HUES64 (cell line): ENCODE measurements around the gene PISD.
"Not testable (repeated sequence)": the region's sequence is repeated elsewhere in the genome, so short reads cannot be mapped to it uniquely, and the experiment has no call there.

Source experiments
- H3K27ac ChIP-seq: 2 replicates; pipeline ENCODE4 v1.7.0; 2013; ENCODE audit warnings: low read depth, low read length, inconsistent platforms
- H3K27me3 ChIP-seq: 2 replicates; pipeline ENCODE4 v1.6.1; 2013; ENCODE audit warnings: mild to moderate bottlenecking, low read length; ENCODE audit not compliant: insufficient read depth
- H3K36me3 ChIP-seq: 2 replicates; pipeline ENCODE4 v1.6.1; 2013; ENCODE audit warnings: mild to moderate bottlenecking, low read length; ENCODE audit not compliant: insufficient read depth
- H3K4me1 ChIP-seq: 2 replicates; pipeline ENCODE4 v1.6.1; 2013; ENCODE audit warnings: mild to moderate bottlenecking, low read length, moderate library complexity; ENCODE audit not compliant: insufficient read depth
- H3K4me3 ChIP-seq: 2 replicates; pipeline ENCODE4 v1.5.1; 2013; ENCODE audit warnings: mild to moderate bottlenecking, low read length, moderate library complexity
- H3K9ac ChIP-seq: 2 replicates; pipeline ENCODE4 v1.6.1; 2013; ENCODE audit warnings: mild to moderate bottlenecking, low read depth, low read length
- H3K9me3 ChIP-seq: 2 replicates; pipeline ENCODE4 v1.6.1; 2013; ENCODE audit warnings: low read depth, low read length; ENCODE audit not compliant: insufficient read depth
- WGBS: fragments of 150-250, 120-280 bp; methylation state at CpG from one replicate; pipeline ENCODE4 v1.1.7; 2013; ENCODE audit warnings: missing lambda C conversion rate; 5-methylcytosine and 5-hydroxymethylcytosine counted together

The PISD gene

DNA sequence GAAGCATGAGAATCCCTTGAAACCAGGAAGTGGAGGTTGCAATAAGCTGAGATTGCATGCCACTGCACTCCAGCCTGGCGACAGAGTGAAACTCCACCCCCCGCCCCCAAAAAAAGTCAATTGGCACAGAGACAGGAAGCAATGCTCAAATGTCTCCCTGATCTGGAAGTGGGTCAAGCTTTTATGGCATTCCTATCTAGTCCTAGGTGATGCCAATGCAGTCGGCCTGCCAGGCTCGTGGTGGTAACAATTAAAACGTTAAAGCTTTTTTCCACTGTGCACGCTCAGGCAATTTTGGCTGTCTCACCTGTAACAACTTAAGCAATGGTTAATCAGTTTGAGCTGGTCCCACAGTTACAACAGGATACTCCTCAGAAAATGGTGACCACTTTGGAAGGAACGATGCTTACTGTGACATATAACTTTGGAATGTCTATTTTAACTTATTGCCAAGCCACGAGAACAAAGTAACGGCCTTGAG is 18.9 kb upstream of the PISD start:
- peaks cover 28% of the 10 kb centered on the region for H3K36me3 ChIP-seq
- 93% methylated on average over 8 of the region's 9 CpGs for WGBS
- no peaks in the 10 kb centered on the region for H3K9me3 ChIP-seq
- no peak overlapping the region for H3K27ac ChIP-seq
- no peaks in the 10 kb centered on the region for H3K27me3 ChIP-seq
- no peak overlapping the region for H3K9ac ChIP-seq
- no peak overlapping the region for H3K4me3 ChIP-seq
- H3K4me1 ChIP-seq, result no peaks in the 10 kb centered on the region

DNA sequence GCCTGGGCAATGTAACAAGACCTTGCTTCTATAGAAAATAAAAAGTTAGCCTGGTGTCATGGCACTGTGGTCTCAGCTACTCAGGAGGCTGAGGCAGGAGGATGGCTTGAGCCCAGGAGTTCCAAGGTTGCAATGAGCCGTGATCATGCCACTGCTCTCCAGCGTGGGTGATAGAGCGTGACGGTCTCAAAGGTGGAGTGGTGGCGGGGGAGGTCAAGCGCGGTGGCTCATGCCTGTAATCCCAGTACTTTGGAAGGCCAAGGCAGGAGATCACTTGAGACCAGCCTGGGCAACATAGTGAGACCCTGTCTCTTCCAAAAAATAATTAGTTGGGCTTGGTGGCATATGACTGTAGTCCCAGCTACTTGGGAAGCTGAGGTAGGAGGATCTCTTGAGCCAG is 16.7 kb upstream of the PISD start:
- H3K4me3 ChIP-seq, result no peak overlapping the region
- H3K27me3 ChIP-seq, result no peaks in the 10 kb centered on the region
- H3K27ac ChIP-seq, result no peak overlapping the region
- H3K4me1 ChIP-seq, result no peaks in the 10 kb centered on the region
- H3K9me3 ChIP-seq, result no peaks in the 10 kb centered on the region
- no peak overlapping the region for H3K9ac ChIP-seq
- peaks cover 7% of the 10 kb centered on the region for H3K36me3 ChIP-seq
- WGBS, result 87% methylated on average over 7 of the region's 7 CpGs

DNA sequence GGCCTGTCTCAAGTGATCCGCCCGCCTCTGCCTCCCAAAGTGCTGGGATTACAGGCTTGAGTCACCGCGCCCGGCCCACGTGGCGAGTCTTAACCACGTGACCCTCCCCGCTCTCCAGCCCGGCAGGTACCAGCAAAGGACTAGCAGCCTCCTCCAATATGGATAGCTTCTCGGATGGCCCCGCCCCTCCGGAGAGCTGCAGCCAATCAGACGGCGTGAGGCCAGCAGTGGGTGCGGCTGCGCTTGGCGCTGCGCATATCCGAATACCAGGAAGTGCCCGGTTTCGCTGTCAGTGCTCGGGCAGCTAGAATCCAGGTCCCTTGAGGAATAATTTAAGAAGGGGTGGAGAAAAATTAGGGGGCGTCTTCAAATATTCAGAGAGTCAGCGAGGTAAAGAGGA is 14.7 kb upstream of the PISD start:
- H3K27ac ChIP-seq, result no peak overlapping the region
- H3K36me3 ChIP-seq, result no peaks in the 10 kb centered on the region
- H3K9ac ChIP-seq, result no peak overlapping the region
- WGBS, result 91% methylated on average over 25 of the region's 25 CpGs
- no peaks in the 10 kb centered on the region for H3K27me3 ChIP-seq
- peak overlapping the region; percentile 39 for H3K4me3 ChIP-seq
- H3K9me3 ChIP-seq, result no peaks in the 10 kb centered on the region
- H3K4me1 ChIP-seq, result no peaks in the 10 kb centered on the region

DNA sequence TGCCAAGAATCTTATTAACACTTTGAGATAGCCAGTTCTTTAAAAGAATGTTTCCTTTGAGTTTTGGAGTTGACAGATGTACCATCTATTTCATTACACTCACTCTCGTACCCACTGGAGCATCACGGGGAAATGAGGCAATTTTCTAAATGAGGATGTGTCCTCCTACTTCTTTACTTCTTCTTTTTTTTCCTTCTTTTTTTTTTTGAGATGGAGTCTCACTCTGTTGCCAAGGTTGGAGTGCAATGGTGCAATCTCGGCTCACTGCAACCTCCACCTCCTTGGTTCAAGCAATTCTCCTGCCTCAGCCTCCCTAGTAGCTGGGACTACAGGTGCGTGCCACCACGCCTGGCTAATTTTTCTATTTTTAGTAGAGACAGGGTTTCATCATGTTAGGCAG is 12.2 kb upstream of the PISD start:
- not testable (repeated sequence) for H3K27ac ChIP-seq, H3K4me1 ChIP-seq, H3K27me3 ChIP-seq, H3K4me3 ChIP-seq, H3K9ac ChIP-seq, H3K36me3 ChIP-seq, H3K9me3 ChIP-seq
- 89% methylated on average over 5 of the region's 5 CpGs for WGBS

DNA sequence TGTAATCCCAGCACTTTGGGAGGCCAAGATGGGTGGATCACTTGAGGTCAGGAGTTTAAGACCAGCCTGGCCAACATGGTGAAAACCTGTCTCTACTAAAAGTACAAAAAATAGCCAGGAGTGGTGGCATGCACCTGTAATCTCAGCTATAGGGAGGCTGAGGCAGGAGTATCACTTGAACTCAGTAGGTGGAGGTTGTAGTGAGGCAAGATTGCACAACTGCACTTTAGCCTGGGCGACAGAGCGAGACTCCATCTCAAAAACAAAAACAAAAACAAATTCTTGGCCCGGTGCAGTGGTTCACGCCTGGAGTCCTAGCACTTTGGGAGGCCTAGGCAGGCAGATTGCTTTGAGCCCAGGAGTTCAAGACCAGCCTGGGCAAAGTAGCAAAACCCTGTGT is 6.8 kb upstream of the PISD start:
- H3K4me1 ChIP-seq, H3K9ac ChIP-seq, H3K9me3 ChIP-seq, H3K36me3 ChIP-seq, H3K27me3 ChIP-seq, H3K27ac ChIP-seq, H3K4me3 ChIP-seq: not testable (repeated sequence)
- WGBS, result 82% methylated on average over 4 of the region's 4 CpGs

DNA sequence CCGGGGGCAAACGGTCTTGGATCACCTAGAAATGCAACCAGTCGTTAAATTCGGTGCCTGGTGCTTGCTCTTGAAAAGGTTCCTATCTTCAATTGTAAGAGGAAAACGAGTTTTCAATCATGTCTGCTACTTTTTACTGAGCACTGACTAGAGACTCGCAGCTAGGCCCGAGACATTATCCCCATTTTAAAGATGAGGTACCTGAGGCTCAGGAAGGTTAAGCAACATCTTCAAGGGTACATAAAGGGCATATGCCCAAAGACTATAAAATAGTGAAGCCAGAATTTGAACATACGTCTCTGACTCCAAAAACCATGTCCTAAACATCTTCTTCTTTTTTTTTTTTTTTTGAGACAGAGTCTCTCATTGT is 638 bp upstream of the PISD start:
- Histone ChIP-seq H3K9me3 (no peaks in the 10 kb centered on the region), H3K27ac (peak overlapping the region; percentile 40; the same call in 1 of the 2 replicates), H3K36me3 (no peaks in the 10 kb centered on the region), H3K27me3 (no peaks in the 10 kb centered on the region), H3K4me1 (0 out of 2 replicates have a peak, but pooled peaks cover 4% of the 10 kb centered on the region), H3K4me3 (peak overlapping the region; percentile 87), H3K9ac (peak overlapping the region; percentile 48)
- 58% methylated on average over 8 of the region's 8 CpGs for WGBS

DNA sequence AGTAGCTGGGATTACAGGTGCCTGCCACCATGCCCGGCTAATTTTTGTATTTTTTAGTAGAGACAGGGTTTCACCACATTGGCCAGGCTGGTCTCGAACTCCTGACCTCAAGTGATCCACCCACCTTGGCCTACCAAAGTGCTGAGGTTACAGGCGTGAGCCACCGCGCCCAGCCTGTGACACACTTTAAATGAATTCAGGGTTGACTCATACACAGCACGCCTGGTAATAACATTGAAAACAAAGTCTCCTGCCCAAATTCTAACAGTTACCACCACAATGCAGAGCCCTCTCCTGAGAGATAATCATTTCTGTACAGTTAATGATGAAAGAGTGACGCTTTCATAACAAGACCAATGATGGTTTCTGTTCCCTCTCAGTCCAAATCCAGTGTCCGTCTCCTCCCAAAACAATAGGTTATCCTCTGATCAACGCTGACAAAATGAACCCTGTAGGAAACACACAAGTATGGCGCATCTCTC is 1.1 kb downstream of the PISD start:
- WGBS, result 62% methylated on average over 10 of the region's 10 CpGs
- Histone ChIP-seq H3K4me3 (peak overlapping the region; percentile 87), H3K9ac (peak overlapping the region; percentile 80)
- H3K9me3 ChIP-seq, H3K4me1 ChIP-seq, H3K36me3 ChIP-seq, H3K27ac ChIP-seq, H3K27me3 ChIP-seq: not testable (repeated sequence)

DNA sequence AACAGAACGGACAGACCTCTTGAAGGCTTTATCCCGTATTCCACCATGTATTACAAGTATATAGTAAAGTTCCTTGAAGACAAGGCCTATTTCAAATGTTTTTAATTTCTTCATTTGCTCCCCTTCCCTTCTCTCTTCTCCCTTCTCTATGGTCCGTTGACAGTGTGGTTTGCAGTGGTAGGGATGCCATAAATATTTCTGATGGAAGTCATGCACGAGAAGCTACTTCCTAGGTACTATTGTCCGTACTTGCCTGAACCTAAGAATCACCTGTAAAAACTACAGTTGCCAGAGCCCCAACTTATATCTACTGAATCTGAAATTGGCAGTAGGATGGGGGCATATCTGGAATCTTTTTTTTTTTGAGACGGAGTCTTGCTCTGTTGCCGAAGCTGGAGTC is 2.8 kb downstream of the PISD start:
- WGBS, result 90% methylated on average over 5 of the region's 7 CpGs
- Histone ChIP-seq H3K9ac (no peak overlapping the region), H3K36me3 (no peaks in the 10 kb centered on the region), H3K4me1 (0 out of 2 replicates have a peak, but pooled peaks cover 4% of the 10 kb centered on the region), H3K9me3 (no peaks in the 10 kb centered on the region), H3K27ac (no peak overlapping the region), H3K27me3 (no peaks in the 10 kb centered on the region), H3K4me3 (no peak overlapping the region)

DNA sequence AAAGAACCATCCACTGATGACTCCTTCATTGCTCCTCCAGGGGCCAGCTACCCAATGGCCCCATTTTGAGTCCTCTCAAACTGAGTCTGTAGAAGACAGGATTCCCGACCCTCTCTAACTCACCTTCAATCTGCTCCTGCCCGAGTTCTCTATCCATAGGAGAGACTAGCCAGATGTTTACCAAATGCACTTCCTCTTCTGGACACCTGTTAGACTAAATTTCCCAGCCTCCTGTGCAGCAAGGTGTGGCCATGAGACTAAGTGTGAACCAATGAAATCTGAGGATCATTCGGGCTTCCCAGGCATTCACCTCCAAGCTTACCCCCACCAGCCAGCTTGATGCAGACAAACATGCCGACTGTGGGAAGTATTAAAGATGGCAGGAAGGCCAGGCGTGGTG is 7.6 kb downstream of the PISD start:
- peaks cover 9% of the 10 kb centered on the region for H3K36me3 ChIP-seq
- no peak overlapping the region for H3K27ac ChIP-seq
- no peaks in the 10 kb centered on the region for H3K4me1 ChIP-seq
- H3K4me3 ChIP-seq, result no peak overlapping the region
- 95% methylated on average over 5 of the region's 5 CpGs for WGBS
- H3K27me3 ChIP-seq, result no peaks in the 10 kb centered on the region
- no peaks in the 10 kb centered on the region for H3K9me3 ChIP-seq
- no peak overlapping the region for H3K9ac ChIP-seq

DNA sequence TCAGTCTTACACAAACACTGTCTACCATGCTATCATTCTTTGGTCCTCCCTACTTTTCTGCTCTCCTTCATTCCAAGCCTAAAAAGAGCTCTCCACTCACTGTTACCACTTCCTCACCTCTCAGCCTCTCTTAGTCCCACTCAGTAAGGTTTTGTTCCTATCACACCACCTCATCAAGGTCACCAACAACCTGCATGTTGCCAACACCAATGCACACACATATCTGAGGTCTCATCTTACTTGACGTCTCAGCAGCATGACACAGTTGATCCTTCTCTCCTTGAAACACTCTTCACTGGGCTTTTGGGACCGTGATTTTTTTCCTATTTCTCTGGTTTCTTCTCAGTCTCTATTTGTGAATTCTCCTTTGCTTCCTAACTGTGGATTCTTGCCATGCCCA is 8.1 kb downstream of the PISD start:
- 91% methylated on average over 2 of the region's 2 CpGs for WGBS
- no peak overlapping the region for H3K27ac ChIP-seq

DNA sequence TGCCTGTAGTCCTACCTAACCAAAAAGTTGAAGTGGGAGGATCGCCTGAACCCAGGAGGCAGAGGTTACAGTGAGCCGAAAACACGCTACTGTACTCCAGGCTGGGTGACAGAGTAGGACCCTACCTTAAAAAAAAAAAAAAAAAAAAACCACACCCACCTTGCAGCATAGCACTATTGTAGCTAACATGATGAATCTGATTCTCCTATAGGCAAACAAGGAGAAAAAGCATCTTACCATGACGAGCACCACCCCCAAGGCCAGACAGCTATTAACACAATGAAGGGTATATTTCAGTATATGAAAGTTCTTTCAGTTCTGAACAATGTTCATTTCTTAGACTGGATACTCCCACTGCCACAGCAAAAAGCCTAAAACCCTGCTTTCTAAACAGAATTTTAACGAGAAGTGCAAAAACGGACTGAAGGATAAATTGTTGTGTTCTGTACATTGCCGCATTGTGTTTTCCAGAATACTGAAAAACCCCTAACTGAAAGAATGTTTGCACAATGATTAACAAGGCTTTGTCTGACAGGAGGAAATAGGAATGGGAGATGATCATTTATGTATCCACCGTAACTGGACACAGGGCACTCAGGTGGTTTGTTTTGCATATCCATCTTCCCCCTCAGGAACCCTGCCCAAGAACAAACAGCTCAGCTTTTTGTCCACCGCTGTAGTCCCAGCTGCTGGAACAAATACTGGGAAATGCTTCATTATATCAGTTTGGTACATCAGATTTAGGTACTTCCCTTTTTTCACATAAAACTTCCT is 8.9 kb downstream of the PISD start:
- Histone ChIP-seq H3K36me3 (peaks cover 18% of the 10 kb centered on the region), H3K27ac (no peak overlapping the region), H3K27me3 (no peaks in the 10 kb centered on the region), H3K9me3 (no peaks in the 10 kb centered on the region), H3K4me1 (no peaks in the 10 kb centered on the region), H3K4me3 (no peak overlapping the region), H3K9ac (no peak overlapping the region)
- WGBS, result 96% methylated on average over 8 of the region's 9 CpGs

More for the DNA sequence above, 8.1 kb downstream of the PISD start:
- H3K4me1 ChIP-seq, result no peaks in the 10 kb centered on the region
- no peak overlapping the region for H3K9ac ChIP-seq
- H3K9me3 ChIP-seq, result no peaks in the 10 kb centered on the region
- H3K36me3 ChIP-seq, result peaks cover 13% of the 10 kb centered on the region
- no peaks in the 10 kb centered on the region for H3K27me3 ChIP-seq
- no peak overlapping the region for H3K4me3 ChIP-seq

DNA sequence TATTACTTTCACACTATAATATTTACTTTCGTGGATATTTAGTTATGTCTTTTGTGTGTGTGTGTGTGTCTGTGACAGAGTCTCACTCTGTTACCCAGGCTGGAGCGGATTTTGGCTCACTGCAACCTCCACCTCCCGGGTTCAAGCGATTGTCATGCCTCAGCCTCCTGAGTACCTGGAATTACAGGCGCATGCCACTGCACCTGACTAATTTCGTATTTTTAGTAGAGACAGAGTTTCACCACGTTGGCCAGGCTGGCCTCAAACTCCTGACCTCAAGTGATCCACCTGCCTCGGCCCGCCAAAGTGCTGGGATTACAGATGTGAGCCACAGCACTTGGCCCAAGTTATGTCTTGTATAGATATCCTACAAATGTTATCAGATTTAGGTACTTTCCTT is 9.9 kb downstream of the PISD start:
- no peak overlapping the region for H3K27ac ChIP-seq
- no peak overlapping the region for H3K9ac ChIP-seq
- no peaks in the 10 kb centered on the region for H3K9me3 ChIP-seq
- H3K4me3 ChIP-seq, result no peak overlapping the region
- peaks cover 27% of the 10 kb centered on the region for H3K36me3 ChIP-seq
- WGBS, result 88% methylated on average over 8 of the region's 9 CpGs
- peaks cover 10% of the 10 kb centered on the region for H3K4me1 ChIP-seq
- H3K27me3 ChIP-seq, result no peaks in the 10 kb centered on the region
